Right lobe of liver (tissue), 6 donors: ENCODE measurements around the gene FMO3. TPM values are rescaled to one million over a fixed set of nuclear protein-coding genes. Genes with fewer than 3 reads are reported as not detected.

ENCODE experiments used
- ATAC-seq, 4 donors: fragments of 200-7000 bp; cut with Tn5 transposase; one replicate each; pipeline ENCODE4 v1.9.1; 2020; ENCODE audit warnings: mild to moderate bottlenecking in 4 of 4, moderate library complexity in 4 of 4
- DNase-seq, 3 donors: peaks; one replicate each; pipeline ENCODE4 v3.0.0-alpha.2; 2020
- H3K27ac ChIP-seq, 3 donors: fragments of 200-600 bp; one replicate each; pipeline ENCODE4 v1.8.0; 2022
- H3K27me3 ChIP-seq, 2 donors: fragments of 200-600 bp; one replicate each; pipeline ENCODE4 v1.8.0; 2022
- H3K36me3 ChIP-seq, 4 donors: fragments of 200-600 bp; sonication (generic) in 1 of 4; one replicate each; pipeline versions ENCODE4 v1.5.1 to v1.8.0; 2017 to 2022; ENCODE audit warnings: control low read depth in 1 of 4
- H3K4me1 ChIP-seq, 4 donors: fragments of 200-600 bp; sonication (generic) in 1 of 4; one replicate each; pipeline versions ENCODE4 v1.5.1 to v1.8.0; 2017 to 2022; ENCODE audit warnings: control low read depth in 1 of 4
- H3K4me3 ChIP-seq, 3 donors: fragments of 200-600 bp; one replicate each; pipeline ENCODE4 v1.8.0; 2022
- H3K9me3 ChIP-seq, 4 donors: fragments of 200-600 bp; sonication (generic) in 1 of 4; one replicate each; pipeline versions ENCODE4 v1.5.1 to v1.8.0; 2017 to 2022; ENCODE audit warnings: control low read depth in 1 of 4
- CTCF ChIP-seq, 4 donors: fragments of 200-600 bp in 3 of 4; fragments of 450-650 bp in 1 of 4; IDR thresholded peaks; one replicate each; pipeline versions ENCODE4 v1.5.1 to v1.8.0; 2016 to 2022; ENCODE audit warnings: antibody characterized with exemption in 4 of 4, mild to moderate bottlenecking in 2 of 4
- POLR2A ChIP-seq: fragments of 450-650 bp; IDR thresholded peaks from one replicate; pipeline ENCODE4 v1.6.1; 2017; ENCODE audit warnings: antibody characterized with exemption, mild to moderate bottlenecking
- WGBS: methylation state at CpG from one replicate; pipeline ENCODE4 v1.1.6; 2018; ENCODE audit warnings: low coverage, low lambda C conversion rate; ENCODE audit not compliant: insufficient coverage; ENCODE audit errors: missing lambda C conversion rate; 5-methylcytosine and 5-hydroxymethylcytosine counted together
- intact Hi-C, 2 donors: fragments of 100-400 bp; cut with DNase I; formaldehyde crosslinking; loops; one replicate each; pipeline versions ENCODE4 v1.11.2 to v1.14.1; 2022
- total RNA-seq, 6 experiments: library from RNA; depleted of rRNA in 2 of 6; stranded (reverse); fragments of >200 nt in 2 of 6; fragmentation: NEBNext Ultra II Directional in 3 of 6; extraction: Animal tissue kit (Norgen Biotek cat#: 25700) in 3 of 6; gene quantifications; one replicate each; pipeline versions ENCODE4 v1.1.0 to v1.2.4, GENCODE V29; 2016 to 2023
- donor health status: DM: no; HTN: yes; CAD: no.
- donor health status: DM: no; HTN: no; CAD: no.
- donor health status: DM: no; HTN: no; CAD: no.
- donor health status: DM: no; HTN: yes; CAD: no.
- donor health status: DM: no; HTN: yes; CAD: no.

The FMO3 gene
- total RNA-seq, 6 experiments from 2014 or later, result 107 to 428 (median 326) TPM

DNA sequence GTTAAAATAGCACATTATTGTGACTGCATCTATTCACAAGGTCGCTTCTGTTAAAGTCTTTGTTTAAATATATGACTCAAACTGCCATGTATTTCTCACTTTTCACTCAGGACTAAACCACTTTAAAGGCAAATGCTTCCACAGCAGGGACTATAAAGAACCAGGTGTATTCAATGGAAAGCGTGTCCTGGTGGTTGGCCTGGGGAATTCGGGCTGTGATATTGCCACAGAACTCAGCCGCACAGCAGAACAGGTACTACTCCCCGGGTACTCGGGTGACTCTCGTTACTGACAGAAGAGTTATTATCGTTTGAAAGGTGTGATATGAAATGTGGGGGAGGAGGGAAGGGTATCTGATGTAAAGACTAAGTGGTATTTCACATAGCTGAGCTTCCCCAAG, 17.3 kb downstream of the FMO3 start:
- 78% methylated on average over 6 of the region's 8 CpGs for WGBS
- Histone ChIP-seq H3K36me3 (peaks cover 0 to 77% (median 38%) of the 10 kb centered on the region in 4 donors), H3K4me3 (no peak overlapping the region), H3K27me3 (no peaks in the 10 kb centered on the region), H3K9me3 (no peaks in the 10 kb centered on the region), H3K4me1 (peaks cover 0 to 6% (median 0%) of the 10 kb centered on the region in 4 donors), H3K27ac (no peak overlapping the region)
- ATAC-seq (no peak), DNase-seq (no peak)
- intact Hi-C loops, result no loop called here
- TF ChIP-seq CTCF (IDR thresholded peaks at IDR 0.05) (no peak), POLR2A (no peak)

- H3K27ac ChIP-seq, result no peak overlapping the region
- H3K36me3 ChIP-seq, result peaks cover 0 to 63% (median 29%) of the 10 kb centered on the region in 4 donors
- no peak overlapping the region for H3K4me3 ChIP-seq
- DNase-seq (no peak), ATAC-seq (no peak)
- intact Hi-C loops, result no loop called here
- no peaks in the 10 kb centered on the region for H3K27me3 ChIP-seq
- peaks cover 0 to 13% (median 0%) of the 10 kb centered on the region in 4 donors for H3K4me1 ChIP-seq
- 85% methylated on average over 7 of the region's 7 CpGs for WGBS
- H3K9me3 ChIP-seq, result no peaks in the 10 kb centered on the region
- TF ChIP-seq CTCF (IDR thresholded peaks at IDR 0.05) (no peak), POLR2A (no peak)
These were observed 19.3 kb downstream of the FMO3 start for GRCh38 chr1:171109966-171110365.

- ATAC-seq (no peak), DNase-seq (no peak)
- no peak overlapping the region for H3K27ac ChIP-seq
- intact Hi-C loops, result no loop called here
- H3K27me3 ChIP-seq, result no peaks in the 10 kb centered on the region
- H3K4me1 ChIP-seq, result peaks cover 0 to 13% (median 0%) of the 10 kb centered on the region in 4 donors
- WGBS, result 39% methylated on average over 4 of the region's 7 CpGs
- H3K9me3 ChIP-seq, result no peaks in the 10 kb centered on the region
- no peak overlapping the region for H3K4me3 ChIP-seq
- TF ChIP-seq CTCF (IDR thresholded peaks at IDR 0.05) (no peak), POLR2A (no peak)
- H3K36me3 ChIP-seq, result peaks cover 0 to 61% (median 27%) of the 10 kb centered on the region in 4 donors
These were observed 20.1 kb downstream of the FMO3 start for GRCh38 chr1:171110621-171111326.

GRCh38 chr1:171112119-171112518, 21.4 kb downstream of the FMO3 start:
- TF ChIP-seq POLR2A, result no peak
- TF ChIP-seq CTCF (IDR thresholded peaks at IDR 0.05), result no peak
- intact Hi-C loops, result no loop called here
- Histone ChIP-seq H3K27ac (no peak overlapping the region), H3K4me3 (no peak overlapping the region), H3K36me3 (peaks cover 0 to 57% (median 27%) of the 10 kb centered on the region in 4 donors), H3K27me3 (no peaks in the 10 kb centered on the region), H3K4me1 (peaks cover 0 to 21% (median 0%) of the 10 kb centered on the region in 4 donors), H3K9me3 (no peaks in the 10 kb centered on the region)
- ATAC-seq (no peak), DNase-seq (no peak)
- 89% methylated on average over 3 of the region's 3 CpGs for WGBS
